Ovary (tissue), 3 donors: Measurements from ENCODE around the gene ZNF740.

Source experiments
- POLR2A ChIP-seq: fragments of 450-650 bp; IDR thresholded peaks from one replicate; pipeline ENCODE4 v1.6.1; 2017; ENCODE audit warnings: antibody characterized with exemption, mild to moderate bottlenecking, moderate library complexity
- TF ChIP-seq, protein P1 (sequence below), 3 donors: fragments of 450-650 bp in 2 of 3; fragments of 200-600 bp in 1 of 3; IDR thresholded peaks; one replicate each; pipeline versions ENCODE4 v1.5.1 to v1.8.0; 2016 to 2022; ENCODE audit warnings: antibody characterized with exemption in 3 of 3, mild to moderate bottlenecking in 1 of 3
- donor health status: DM: no; HTN: no; CAD: no.

- TF ChIP-seq, protein P1, sequence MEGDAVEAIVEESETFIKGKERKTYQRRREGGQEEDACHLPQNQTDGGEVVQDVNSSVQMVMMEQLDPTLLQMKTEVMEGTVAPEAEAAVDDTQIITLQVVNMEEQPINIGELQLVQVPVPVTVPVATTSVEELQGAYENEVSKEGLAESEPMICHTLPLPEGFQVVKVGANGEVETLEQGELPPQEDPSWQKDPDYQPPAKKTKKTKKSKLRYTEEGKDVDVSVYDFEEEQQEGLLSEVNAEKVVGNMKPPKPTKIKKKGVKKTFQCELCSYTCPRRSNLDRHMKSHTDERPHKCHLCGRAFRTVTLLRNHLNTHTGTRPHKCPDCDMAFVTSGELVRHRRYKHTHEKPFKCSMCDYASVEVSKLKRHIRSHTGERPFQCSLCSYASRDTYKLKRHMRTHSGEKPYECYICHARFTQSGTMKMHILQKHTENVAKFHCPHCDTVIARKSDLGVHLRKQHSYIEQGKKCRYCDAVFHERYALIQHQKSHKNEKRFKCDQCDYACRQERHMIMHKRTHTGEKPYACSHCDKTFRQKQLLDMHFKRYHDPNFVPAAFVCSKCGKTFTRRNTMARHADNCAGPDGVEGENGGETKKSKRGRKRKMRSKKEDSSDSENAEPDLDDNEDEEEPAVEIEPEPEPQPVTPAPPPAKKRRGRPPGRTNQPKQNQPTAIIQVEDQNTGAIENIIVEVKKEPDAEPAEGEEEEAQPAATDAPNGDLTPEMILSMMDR (IDR thresholded peaks at IDR 0.05) = no peak
- no peak for TF ChIP-seq POLR2A
These were observed 16.0 kb downstream of the ZNF740 start for GRCh38 chr12:53196486-53196885.
